ENCODE measurements around the gene CPTP. TPM values are rescaled to one million over a fixed set of nuclear protein-coding genes. Genes with fewer than 3 reads are reported as not detected.
"Not testable (repeated sequence)": the region's sequence is repeated elsewhere in the genome, so short reads cannot be mapped to it uniquely, and the experiment has no call there.

Gene CPTP
- total RNA-seq, 1 donor from 2014 or later: 40.0 TPM

DNA sequence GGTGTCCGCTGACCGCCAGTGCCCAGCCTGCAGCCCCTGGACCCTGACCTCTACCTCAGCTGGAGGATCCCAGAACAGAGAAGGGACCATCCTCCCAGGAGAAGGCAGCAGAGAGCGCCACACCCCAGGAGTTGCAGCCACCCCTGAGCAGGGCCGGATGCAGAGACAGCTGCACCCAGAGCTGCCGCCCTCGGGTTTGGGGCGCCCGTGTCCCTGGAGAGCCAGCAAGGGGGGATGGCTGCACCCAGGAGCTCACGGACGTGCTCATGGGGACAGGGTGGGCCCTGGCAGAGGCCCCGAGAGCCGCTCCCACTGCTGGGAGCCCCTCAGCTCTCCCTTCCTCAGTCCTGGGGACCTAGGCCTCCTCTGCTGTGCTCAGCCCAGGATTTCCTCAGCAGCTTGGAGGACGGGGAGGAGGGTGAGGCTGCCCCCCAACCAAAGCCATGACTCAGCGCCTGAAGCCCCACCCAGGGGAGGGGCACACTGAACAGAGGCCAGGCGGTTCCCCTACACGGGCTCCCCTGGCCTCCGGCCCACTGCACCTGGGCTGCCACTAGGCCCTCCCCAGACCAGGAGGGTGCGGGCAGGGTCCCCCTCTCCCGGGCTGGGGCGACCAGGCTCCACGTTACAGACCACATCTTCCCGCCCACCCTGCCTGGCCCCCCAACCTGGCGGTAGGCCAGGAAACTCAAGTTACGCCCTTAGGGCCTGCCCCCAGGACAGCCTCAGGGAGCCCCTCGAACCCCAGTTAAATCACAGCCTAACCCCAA, 19.1 kb upstream of the CPTP start:
- DNase-seq (ENCODE audit: low spot score) (no peak), ATAC-seq (no peak)

DNA sequence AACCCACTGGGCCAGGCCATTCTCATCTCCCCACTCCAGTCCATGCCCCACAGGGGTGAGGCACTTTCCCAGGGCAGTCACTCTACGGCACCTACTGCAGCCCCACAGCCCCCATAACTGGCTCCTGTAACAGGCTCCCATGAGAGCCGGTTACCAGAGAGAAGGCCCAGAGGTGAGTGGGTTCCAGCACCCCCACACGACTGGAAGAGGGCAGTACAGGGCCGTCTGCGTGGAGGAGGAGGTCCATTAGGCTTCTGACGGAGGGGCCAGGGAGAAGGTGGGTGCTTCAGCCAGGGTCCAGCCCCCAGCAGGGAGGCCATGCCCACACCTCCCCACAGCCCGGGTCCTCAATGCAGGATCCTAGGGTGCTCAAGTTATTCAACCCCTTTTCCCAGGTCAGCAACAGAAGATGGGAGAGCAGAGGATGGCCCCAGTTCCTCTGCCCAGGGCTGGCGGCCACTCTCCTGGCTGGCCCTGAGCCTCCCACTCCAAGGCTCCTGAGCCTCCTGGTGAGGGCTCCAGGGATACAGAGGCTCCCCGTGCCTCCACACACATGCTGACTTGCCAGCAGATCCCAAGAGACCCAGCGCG, 18.4 kb upstream of the CPTP start:
- ATAC-seq (no peak), DNase-seq (ENCODE audit: low spot score) (no peak)

DNA sequence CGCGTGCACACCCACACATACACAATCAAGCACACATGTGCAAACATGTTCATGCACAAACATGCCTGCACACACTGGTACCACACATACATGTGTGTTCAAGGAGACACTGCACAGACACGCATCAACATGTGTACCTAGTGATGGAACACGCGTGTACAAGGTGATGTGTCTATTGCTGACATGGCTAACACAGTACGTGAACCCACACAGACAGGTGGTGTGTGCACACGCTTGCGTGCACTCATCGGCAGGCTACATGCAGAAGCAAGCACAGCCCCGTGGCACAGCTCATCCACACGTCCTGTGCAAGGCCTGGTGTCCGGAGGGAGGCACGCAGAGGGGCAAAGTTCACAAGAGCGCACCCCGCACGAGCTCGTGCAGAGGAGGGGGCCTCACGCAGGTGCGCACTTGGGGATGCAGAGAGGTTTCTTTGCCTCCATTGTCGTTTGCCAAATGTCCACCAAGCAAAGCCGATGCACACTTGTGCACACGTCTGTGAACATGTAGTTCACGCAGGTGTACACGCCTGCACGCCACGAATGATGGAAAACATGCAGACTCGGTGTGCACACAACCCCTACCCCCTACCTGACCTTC, 17.8 kb upstream of the CPTP start:
- DNase-seq (ENCODE audit: low spot score) (no peak), ATAC-seq (no peak)

DNA sequence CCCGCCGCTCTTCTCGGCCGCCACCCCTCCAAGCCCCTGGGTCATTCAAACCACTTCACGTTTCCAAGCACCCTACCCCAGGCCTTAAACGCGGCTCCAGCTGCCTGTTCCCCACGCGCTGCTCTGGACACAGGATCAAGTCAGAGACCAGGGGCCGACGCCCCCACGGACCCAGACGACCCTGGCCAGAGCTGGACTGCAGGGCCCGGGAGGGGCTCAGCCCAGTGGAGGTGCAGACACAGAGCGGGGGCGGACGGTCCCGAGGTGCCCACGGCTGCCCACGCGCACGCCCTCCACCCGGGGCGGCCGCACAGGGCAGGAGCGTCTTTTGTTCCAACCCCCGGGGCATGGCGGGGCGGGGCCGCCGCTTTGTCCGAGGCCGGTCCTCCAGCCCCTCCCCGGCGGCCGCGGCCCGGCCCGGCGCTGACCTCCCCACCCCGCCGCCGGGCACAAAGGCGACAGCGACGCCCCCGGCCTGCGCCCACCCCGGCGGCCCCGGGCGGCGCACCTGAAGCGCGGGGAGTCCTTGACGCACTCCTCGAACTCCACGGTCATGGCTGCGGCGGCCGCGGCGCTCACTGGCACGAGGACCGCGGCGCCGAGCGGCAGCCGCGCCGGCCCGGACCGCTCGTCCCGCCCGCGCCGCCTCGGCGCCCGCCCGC, 17.2 kb upstream of the CPTP start:
- ATAC-seq: peak; percentile 4

DNA sequence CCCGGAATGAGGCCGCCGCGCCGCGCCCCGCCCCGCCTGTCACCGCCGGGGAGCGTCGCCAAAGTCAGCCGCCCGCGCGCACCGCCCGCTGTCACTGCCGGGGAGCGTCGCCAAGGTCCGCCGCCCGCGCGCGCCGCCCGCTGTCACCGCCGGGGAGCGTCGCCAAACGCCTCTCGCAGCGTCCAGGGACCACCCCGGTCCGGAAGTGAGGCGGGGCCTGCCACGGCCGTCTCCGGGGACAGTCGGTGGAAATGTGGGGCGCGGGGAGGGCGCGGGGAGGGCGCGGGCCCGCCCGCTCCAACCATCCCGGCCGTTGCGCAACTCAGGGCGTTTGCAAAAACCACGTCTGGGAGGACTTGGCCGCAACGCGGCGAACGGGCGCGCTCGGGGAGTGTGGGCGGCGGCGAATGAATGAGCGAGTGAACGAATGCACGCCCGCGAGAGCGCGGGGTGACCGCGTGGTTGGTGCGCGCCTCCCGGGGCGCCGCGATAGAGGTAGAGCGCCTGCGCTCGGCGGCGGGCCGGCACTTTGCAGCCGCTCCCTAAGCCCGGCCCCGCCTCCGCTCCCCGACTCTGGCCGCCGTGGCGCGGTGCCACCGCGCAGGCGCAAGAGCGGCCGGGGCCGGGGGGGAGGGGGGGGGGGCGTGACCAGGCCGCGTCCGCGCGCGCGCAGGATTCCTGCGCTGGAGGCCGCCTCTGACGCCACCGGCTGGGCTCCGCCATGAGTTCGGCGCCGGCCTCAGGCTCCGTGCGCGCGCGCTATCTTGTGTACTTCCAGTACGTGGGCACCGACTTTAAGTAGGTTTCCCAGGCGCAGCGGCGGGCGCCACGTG, 16.5 kb upstream of the CPTP start, which contains the start of the genes ACAP3 and PUSL1:
TSS of gene ACAP3 (minus strand) at position 8 of the 833 bp plus-strand sequence. CDS start 115 bp downstream, outside the sequence.
TSS of gene PUSL1 (plus strand) at position 675 of the 833 bp plus-strand sequence. CDS start at position 722, 47 bp downstream.
- peak; percentile 78 for ATAC-seq

More for the DNA sequence above, 17.2 kb upstream of the CPTP start:
- DNase-seq (ENCODE audit: low spot score): peak; percentile 66

DNA sequence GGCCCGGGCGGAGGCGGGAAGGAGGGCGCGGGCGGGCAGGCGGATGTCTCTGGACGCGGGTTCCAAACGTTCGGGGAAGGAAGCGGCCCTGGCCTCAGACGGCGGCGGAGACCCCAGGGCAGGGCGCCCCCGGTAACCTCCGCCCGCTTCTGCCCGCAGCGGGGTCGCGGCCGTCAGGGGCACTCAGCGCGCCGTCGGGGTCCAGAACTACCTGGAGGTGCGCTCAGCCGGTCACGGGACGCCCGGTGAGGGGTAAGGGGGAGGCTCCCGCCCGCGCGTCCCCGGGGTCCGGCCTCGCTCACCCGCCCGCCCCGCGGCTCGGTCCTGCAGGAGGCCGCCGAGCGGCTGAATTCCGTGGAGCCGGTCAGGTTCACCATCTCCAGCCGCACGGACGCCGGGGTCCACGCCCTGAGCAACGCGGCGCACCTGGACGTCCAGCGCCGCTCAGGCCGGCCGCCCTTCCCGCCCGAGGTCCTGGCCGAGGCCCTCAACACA, 15.8 kb upstream of the CPTP start:
- peak; percentile 66 for DNase-seq (ENCODE audit: low spot score)
- peak; percentile 2 for ATAC-seq

More for the DNA sequence above, 16.5 kb upstream of the CPTP start, which contains the start of the genes ACAP3 and PUSL1:
- peak; percentile 93 for DNase-seq (ENCODE audit: low spot score)

DNA sequence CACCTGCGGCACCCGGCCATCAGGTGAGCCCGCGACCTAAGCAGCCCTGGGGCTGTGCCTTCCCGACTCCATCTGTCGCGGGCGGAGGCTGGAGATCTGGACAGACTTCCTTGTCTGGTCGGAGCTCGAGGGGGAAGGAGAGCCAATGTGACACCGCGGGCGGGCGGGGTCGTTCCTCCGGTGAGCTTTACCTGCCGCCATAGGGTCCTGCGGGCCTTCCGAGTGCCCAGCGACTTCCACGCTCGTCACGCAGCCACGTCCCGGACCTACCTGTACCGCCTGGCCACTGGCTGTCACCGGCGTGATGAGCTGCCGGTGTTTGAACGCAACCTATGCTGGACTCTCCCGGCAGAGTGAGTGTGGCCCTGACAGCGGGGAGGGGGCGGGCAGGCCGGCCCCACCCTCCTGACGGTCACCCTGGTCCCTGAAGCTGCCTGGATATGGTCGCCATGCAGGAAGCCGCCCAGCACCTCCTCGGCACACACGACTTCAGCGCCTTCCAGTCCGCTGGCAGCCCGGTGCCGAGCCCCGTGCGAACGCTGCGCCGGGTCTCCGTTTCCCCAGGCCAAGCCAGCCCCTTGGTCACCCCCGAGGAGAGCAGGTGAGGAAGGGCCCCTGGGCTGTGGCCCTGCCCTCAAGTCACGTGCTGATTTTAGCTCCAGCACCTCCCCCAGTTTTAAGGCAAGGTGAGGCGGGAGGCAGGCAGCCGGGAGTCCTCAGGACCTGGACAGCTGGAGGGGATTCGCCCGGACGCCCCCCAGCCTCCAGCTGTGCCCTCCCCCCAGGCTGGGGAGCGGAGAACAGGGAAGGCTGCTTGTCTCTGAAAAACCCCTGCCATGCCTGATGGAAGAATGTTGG, 15.1 kb upstream of the CPTP start:
- ATAC-seq: no peak
- no peak for DNase-seq (ENCODE audit: low spot score)

DNA sequence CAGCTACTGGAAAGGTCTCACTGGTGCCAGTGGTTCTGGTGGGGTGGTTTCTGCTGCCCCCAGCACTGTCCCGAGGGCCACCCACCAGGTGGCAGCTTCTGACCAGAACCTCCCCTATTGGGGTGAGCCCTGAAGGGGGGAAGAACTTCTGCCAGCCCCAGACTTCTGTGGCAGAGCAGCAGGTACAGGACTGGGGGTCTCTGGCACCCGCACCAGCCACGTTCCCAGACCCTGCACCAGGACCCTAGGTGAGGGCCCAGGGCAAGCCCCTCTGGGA, 14.6 kb upstream of the CPTP start:
- ATAC-seq (no peak), DNase-seq (ENCODE audit: low spot score) (no peak)

DNA sequence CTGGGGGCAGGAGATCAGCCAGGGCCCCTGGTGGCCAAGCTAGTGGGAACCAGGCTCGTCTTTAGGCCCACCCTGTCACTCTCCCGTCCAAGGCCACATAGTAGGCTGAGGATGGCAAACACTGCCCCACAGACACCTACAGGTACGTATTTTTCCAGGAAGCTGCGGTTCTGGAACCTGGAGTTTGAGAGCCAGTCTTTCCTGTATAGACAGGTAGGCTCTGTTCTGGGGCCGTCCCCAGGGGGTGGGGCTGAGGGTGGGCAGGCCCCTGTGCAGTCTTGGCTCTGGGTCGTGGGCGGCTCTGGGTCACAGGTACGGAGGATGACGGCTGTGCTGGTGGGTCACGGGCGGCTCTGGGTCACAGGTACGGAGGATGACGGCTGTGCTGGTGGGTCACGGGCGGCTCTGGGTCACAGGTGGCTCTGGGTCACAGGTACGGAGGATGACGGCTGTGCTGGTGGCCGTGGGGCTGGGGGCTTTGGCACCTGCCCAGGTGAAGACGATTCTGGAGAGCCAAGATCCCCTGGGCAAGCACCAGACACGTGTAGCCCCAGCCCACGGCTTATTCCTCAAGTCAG, 14.0 kb upstream of the CPTP start:
- no peak for DNase-seq (ENCODE audit: low spot score)
- no peak for ATAC-seq

DNA sequence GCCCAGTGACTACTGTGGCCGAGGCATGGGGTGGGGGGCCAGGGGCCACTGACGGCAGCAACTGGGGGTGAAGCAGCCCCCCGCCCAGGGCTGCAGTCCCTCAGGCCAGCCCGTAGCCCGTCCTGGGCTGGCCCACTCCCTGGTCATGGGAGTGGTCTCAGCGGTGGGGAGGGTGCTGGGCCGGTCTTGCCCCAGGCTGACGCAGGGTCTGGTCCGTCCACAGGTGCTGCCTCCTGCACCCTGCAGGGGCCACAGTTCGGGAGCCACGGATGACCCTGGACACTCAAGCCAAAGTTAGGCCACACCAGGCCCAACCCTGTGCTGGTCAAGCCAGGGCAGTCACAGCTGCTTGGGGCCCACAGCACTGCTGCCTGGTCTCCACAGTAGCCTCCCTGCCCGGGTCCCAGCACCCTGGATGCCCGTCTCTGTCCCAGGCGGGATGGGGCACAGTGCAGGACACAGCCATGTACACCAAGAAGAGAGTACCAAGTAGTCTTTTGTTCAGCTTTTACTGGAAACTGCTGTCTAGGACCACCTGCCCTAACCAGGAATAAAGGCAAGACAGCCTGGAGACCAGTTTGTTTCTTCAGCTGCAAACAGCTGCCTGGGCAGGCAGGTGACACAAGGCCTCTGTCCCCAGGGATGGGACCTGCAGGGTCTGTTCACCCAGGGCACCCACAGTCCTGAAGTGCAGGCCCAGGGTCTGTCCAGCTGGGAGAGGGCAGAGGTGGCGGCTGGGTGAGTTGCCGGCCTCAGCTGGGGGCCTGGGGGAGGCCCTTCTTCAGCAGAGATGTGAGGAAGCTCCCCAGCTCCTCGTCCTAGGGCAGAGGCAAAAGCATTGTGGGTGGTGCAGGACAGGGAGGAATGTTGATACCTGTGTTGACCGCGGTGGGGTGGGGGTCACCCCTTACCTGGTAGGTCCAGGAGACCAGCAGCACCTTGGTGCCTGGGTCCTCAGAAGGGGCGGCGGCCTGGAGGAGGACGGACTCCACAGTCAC, 13.2 kb upstream of the CPTP start:
- no peak for DNase-seq (ENCODE audit: low spot score)
- no peak for ATAC-seq

DNA sequence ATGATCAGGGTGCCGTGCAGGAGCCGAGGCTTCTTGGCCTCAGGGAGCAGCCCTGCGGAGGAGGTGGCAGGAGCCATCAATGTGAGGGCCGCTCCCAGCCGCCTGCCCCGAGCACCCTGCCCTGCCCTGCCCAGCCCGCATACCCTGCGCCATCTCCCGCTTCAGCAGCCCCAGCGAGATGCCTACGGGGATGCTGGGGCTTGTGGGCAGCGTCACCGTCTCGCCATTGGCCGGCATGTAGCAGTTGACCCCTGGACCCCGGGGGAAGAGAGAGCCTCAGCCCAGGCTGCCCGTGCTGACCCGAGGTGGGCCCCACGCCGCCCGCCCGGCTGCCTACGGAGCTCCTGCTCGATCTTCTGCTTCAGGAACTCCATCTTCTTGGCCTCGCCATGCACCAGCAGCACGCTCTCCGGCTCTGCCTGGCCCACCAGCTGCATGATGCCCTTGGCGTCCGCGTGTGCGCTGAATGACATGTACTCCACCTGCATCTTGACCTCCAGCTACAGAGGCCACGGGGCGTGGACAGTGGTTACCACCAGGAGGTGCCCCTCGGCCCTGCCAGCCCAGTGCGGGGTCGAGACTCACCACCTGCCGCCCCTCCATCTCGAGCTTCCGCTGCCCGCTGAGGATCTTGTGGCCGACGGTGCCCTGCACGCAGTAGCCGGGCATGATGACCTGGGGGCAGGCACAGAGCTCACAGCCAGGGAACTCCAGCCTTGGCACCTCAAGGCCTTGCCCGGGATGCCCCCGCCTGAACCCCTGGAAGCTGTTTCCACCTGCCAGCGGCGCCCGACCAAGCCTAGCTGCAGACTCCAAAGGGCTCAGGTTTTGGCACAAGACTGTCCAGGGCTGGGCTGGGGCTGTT, 11.9 kb upstream of the CPTP start:
- no peak for DNase-seq (ENCODE audit: low spot score)
- no peak for ATAC-seq

DNA sequence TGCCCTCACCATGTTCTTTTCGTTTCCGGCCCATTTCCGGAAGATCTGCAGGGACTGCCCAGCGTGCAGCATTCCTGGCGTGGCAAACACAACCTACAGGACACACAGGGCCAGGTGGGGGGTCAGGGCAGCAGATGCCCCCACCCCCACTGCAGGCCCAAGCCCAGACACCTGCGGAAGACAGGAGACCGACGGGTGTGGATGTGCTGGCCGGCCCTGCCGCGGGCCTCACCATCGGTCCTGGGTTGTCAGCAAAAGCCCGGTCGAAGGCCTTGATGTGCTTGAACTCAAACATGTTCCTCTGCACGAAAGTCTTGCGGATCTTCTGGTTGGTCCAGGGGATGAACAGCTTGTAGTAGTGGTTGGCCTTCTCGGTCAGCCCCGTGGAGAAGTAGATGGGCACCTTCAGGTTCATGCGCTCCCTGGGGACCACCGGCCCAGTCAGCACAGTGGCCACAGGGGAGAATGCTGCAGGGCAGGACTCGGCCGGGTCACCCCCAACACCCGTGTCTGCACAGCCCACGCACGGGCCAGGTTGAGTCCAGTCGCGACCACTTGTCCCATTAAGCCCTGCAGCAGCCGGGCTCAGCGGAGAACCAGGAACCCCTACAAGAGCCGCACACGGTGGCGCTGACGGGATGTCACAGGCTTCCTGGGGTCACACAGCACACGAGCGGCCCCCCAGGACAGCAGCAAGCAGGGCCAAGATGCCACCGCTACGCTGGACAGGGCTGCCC, 10.9 kb upstream of the CPTP start:
- ATAC-seq: no peak
- no peak for DNase-seq (ENCODE audit: low spot score)

DNA sequence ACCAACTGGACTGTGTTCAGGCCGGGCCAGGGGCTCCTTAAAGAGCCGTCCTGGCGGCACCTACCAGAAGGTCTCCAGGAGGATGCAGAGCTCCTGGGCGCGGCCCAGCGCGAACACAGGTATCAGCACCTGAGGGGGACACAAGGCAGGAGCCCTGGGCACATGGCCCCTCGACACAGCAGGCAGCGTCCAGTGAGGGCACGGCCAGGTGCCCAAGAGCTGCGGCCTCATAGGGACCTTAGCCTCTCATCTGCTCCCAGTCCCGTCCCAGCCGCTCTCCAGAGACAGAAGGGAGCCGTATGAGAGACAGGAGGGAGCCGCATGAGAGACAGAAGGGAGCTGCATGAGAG, 10.4 kb upstream of the CPTP start:
- DNase-seq (ENCODE audit: low spot score): no peak
- no peak for ATAC-seq

DNA sequence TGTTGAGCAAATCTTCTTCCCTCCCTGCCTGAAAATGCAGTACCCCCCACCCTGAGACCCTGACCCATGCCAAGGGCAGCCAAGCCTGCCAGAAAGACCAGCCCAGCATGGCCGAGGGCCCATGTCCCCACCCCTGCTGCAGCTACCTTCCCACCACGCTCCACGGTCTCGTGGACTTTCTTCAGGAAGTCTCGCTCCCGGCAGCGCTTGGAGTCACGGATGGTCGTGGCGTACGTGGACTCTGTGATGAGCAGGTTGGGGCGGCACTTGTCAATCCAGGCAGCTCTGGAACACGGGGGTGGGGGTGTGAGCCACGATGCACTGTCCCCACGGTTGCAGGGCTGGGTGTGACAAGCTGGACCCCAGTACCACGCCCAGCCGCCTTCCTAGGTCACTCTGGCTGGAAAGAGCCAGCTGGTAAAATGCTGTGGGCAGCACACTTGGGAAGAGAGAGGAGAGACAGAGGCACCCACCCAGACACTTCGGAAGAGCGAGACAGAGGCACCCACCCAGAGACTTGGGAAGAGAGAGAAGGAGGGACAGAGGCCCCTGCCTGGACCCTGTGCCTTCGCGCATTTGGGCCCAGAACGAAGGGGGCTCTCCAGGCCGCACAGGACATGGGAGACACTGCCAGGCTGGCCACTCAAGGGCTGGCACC, 9.8 kb upstream of the CPTP start:
- ATAC-seq: no peak
- DNase-seq (ENCODE audit: low spot score): no peak

DNA sequence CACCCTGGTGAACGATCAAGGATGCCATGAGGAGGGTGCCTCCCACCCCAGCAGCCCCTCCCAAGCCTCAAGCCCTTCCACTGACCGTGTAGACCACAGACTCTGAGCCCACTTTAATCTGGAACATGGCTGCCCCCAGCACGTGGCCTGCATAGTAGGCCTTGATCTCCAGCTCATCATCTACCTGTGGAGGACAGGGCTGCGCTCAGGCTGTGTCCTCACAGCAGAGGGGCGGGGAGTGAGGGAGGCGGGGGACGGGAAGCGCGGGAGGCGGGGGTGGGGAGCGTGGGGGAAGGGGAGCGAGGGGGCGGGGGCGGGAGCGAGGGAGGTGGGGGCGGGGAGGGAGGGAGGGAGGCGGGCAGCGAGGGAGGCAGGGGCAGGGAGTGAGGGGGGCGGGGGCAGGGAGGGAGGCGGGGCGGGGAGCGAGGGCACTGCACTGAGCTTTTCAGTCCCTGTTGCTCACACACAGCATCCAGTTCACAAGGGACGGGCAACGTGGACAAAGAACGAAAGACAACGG, 9.1 kb upstream of the CPTP start:
- ATAC-seq: no peak
- DNase-seq (ENCODE audit: low spot score): no peak

DNA sequence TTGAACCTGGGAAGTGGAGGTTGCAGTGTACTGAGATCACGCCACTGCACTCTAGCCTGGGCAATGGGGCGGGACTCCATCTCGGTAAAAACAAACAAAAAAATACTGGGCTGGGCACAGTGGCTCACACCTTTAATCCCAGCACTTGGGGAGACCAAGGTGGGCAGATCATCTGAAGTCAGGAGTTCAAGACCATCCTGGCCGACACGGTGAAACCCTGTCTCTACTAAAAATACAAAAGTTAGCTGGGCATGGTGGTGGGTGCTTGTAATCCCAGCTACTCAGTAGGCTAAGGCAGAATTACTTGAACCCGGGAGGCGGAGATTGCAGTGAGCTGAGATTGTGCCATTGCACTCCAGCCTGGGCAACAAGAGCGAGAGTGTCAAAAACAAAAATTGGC, 8.4 kb upstream of the CPTP start:
- not testable (repeated sequence) for DNase-seq (ENCODE audit: low spot score); ATAC-seq
